ENCODE data around the gene HINT3. TPM values are rescaled to one million over a fixed set of nuclear protein-coding genes. Genes with fewer than 3 reads are reported as not detected.
"Not testable (repeated sequence)": the region's sequence is repeated elsewhere in the genome, so short reads cannot be mapped to it uniquely, and the experiment has no call there.

HINT3 gene
- total and polyA plus RNA-seq, 7 donors: 15.0 to 49.6 (median 41.4) TPM

- TF ChIP-seq EP300 (IDR thresholded peaks at IDR 0.05) (no peak), POLR2AphosphoS5 (IDR thresholded peaks at IDR 0.05) (no peak), CTCF (IDR thresholded peaks at IDR 0.05) (no peak), POLR2A (IDR thresholded peaks at IDR 0.05) (no peak)
- no peak for DNase-seq
- 81 to 82% methylated on average over 2 of the region's 2 CpGs for WGBS, 2 donors
- H3K27me3 ChIP-seq: no peaks in the 10 kb centered on the region
- no peaks in the 10 kb centered on the region for H3K9me3 ChIP-seq
- H3K36me3 ChIP-seq: peaks cover 0 to 22% (median 5%) of the 10 kb centered on the region in 4 donors
- no peak overlapping the region for H3K27ac ChIP-seq
- intact Hi-C loops (cut with DNase I): no loop called here
- no peak overlapping the region for H3K4me3 ChIP-seq
- H3K4me1 ChIP-seq: no peaks in the 10 kb centered on the region
Observed at GRCh38 chr6:125968493-125968892, 11.9 kb downstream of the HINT3 start.

- intact Hi-C loops (cut with DNase I): no loop called here
- H3K4me3 ChIP-seq: no peak overlapping the region
- WGBS, 2 donors: 0 to 70% methylated on average over 2 of the region's 2 CpGs
- peaks cover 0 to 34% (median 7%) of the 10 kb centered on the region in 4 donors for H3K36me3 ChIP-seq
- H3K27ac ChIP-seq: no peak overlapping the region
- no peak for DNase-seq
- H3K4me1 ChIP-seq: no peaks in the 10 kb centered on the region
- no peak for TF ChIP-seq CTCF (IDR thresholded peaks at IDR 0.05)
- no peak for TF ChIP-seq EP300 (IDR thresholded peaks at IDR 0.05)
- no peak for TF ChIP-seq POLR2AphosphoS5 (IDR thresholded peaks at IDR 0.05)
- TF ChIP-seq POLR2A (IDR thresholded peaks at IDR 0.05): no peak
- H3K9me3 ChIP-seq: no peaks in the 10 kb centered on the region
- no peaks in the 10 kb centered on the region for H3K27me3 ChIP-seq
Observed at GRCh38 chr6:125970760-125971159, 14.2 kb downstream of the HINT3 start.

GRCh38 chr6:125972478-125972877 is 15.9 kb downstream of the HINT3 start:
- H3K36me3 ChIP-seq: peaks cover 0 to 34% (median 8%) of the 10 kb centered on the region in 4 donors
- H3K27ac ChIP-seq; DNase-seq; H3K4me1 ChIP-seq; H3K27me3 ChIP-seq; intact Hi-C loops (cut with DNase I); H3K9me3 ChIP-seq; H3K4me3 ChIP-seq: not testable (repeated sequence)
- WGBS, 2 donors: 92 to 95% methylated on average over 1 of the region's 1 CpG

GRCh38 chr6:125974214-125974866 is 17.8 kb downstream of the HINT3 start:
- intact Hi-C loops (cut with DNase I): no loop called here
- H3K4me3 ChIP-seq: no peak overlapping the region

GRCh38 chr6:125979101-125979500 is 22.5 kb downstream of the HINT3 start:
- Histone ChIP-seq H3K4me3 (no peak overlapping the region), H3K27me3 (no peaks in the 10 kb centered on the region), H3K27ac (no peak overlapping the region), H3K4me1 (no peaks in the 10 kb centered on the region), H3K9me3 (no peaks in the 10 kb centered on the region), H3K36me3 (peaks cover 0 to 35% (median 4%) of the 10 kb centered on the region in 4 donors)
- no peak for TF ChIP-seq CTCF (IDR thresholded peaks at IDR 0.05)
- no peak for TF ChIP-seq POLR2A (IDR thresholded peaks at IDR 0.05)
- TF ChIP-seq POLR2AphosphoS5 (IDR thresholded peaks at IDR 0.05): no peak
- TF ChIP-seq EP300 (IDR thresholded peaks at IDR 0.05): no peak
- DNase-seq: no peak
- intact Hi-C loops (cut with DNase I): no loop called here
- WGBS, 2 donors: 21 to 72% methylated on average over 3 of the region's 3 CpGs

More at GRCh38 chr6:125974214-125974866, 17.8 kb downstream of the HINT3 start:
- H3K4me1 ChIP-seq: no peaks in the 10 kb centered on the region
- no peak for TF ChIP-seq POLR2A (IDR thresholded peaks at IDR 0.05)
- peak in 3 of 4 experiments; percentile 12 to 51 (median 20) for TF ChIP-seq CTCF (IDR thresholded peaks at IDR 0.05)
- TF ChIP-seq POLR2AphosphoS5 (IDR thresholded peaks at IDR 0.05): no peak
- no peak overlapping the region for H3K27ac ChIP-seq
- 34 to 37% methylated on average over 5 of the region's 5 CpGs for WGBS, 2 donors
- peaks cover 0 to 28% (median 4%) of the 10 kb centered on the region in 4 donors for H3K36me3 ChIP-seq
- no peaks in the 10 kb centered on the region for H3K9me3 ChIP-seq
- no peaks in the 10 kb centered on the region for H3K27me3 ChIP-seq
- DNase-seq: no peak

Measured in sigmoid colon (tissue), 7 donors.